Mucosa of stomach (tissue), 1 donor: ENCODE data around the gene BCAT1.

ENCODE experiments used
- H3K27me3 ChIP-seq: one replicate; pipeline ENCODE4 v1.7.0; 2013; ENCODE audit warnings: mild to moderate bottlenecking, low read length; ENCODE audit not compliant: control insufficient read depth, insufficient read depth
- H3K36me3 ChIP-seq: one replicate; pipeline ENCODE4 v1.7.0; 2013; ENCODE audit warnings: low read length; ENCODE audit not compliant: control insufficient read depth, insufficient read depth
- H3K4me1 ChIP-seq: one replicate; pipeline ENCODE4 v1.7.0; 2013; ENCODE audit warnings: mild to moderate bottlenecking, low read length; ENCODE audit not compliant: control insufficient read depth, insufficient read depth
- H3K4me3 ChIP-seq: one replicate; pipeline ENCODE4 v1.7.0; 2013; ENCODE audit warnings: low read length
- H3K9ac ChIP-seq: one replicate; pipeline ENCODE4 v1.7.0; 2013; ENCODE audit warnings: mild to moderate bottlenecking, low read length, moderate library complexity
- H3K9me3 ChIP-seq: one replicate; pipeline ENCODE4 v1.7.0; 2013; ENCODE audit warnings: mild to moderate bottlenecking, low read length, moderate library complexity; ENCODE audit not compliant: control insufficient read depth
- donor health status: Pancreatic carcinoma.

BCAT1 gene

DNA sequence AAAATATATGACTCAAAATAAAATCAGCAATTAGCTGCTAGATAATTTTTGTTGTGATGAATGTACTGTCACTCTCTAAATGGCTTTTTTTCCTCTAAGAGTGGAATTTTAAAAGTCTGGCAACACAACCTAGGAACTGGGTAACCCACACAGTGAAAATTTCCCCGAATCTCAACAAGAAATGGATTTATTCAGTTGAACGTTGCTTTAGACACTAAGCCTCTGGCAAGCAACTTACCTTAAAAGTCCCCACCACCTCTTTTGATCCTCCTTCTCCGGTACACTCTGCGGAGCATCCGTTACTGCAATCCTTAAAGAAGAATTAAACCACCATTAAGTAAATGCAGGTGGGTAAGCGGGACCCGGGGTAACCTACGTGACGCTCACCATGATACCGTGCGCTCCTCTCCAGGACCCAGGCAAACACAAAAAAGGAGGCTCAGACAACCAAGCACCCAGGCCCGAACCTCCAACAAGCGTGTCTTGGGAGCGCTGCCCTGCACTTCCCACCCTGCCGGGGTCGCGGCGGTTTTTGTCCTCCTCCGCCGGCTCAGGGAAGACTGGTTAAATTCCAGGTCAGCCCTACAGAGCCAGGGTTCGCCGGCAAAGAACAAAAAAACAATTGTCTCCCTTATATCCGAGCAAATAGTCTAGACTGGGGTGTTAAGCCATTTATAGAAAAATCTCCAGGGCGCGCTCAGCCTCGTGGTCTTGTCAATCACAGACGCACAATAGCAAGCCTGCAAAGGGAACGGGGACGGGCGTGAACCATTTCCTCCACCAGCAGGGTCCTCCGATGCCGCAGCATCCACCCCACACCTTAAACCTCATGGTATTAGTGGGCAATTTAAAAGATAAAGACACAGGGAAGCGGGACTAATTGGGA lies 47.1 kb downstream of the BCAT1 start:
- no peak overlapping the region for H3K9ac ChIP-seq
- no peaks in the 10 kb centered on the region for H3K4me1 ChIP-seq
- H3K36me3 ChIP-seq = no peaks in the 10 kb centered on the region
- H3K4me3 ChIP-seq = no peak overlapping the region
- H3K27me3 ChIP-seq = peaks cover 32% of the 10 kb centered on the region
- H3K9me3 ChIP-seq = no peaks in the 10 kb centered on the region

DNA sequence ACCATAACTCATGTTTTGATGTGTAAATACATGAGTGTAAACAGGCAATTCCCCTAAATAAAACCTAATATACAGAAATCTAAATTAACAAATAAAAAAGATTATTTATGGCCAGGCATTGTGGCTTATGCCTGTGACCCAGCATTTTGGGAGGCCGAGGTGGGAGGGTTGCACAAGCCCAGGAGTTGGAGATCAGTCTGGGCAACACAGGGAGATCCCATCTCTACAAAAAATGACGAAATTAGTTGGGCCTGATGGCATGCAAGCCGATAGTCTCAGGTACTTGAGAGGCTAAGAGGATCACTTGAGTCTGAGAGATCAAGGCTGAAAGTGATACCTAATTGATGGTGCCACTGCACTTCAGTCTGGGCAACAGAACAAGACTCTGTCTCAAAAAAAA lies 48.7 kb downstream of the BCAT1 start:
- Histone ChIP-seq H3K4me3 (no peak overlapping the region), H3K27me3 (peaks cover 32% of the 10 kb centered on the region), H3K9me3 (no peaks in the 10 kb centered on the region), H3K9ac (no peak overlapping the region), H3K4me1 (no peaks in the 10 kb centered on the region), H3K36me3 (no peaks in the 10 kb centered on the region)

DNA sequence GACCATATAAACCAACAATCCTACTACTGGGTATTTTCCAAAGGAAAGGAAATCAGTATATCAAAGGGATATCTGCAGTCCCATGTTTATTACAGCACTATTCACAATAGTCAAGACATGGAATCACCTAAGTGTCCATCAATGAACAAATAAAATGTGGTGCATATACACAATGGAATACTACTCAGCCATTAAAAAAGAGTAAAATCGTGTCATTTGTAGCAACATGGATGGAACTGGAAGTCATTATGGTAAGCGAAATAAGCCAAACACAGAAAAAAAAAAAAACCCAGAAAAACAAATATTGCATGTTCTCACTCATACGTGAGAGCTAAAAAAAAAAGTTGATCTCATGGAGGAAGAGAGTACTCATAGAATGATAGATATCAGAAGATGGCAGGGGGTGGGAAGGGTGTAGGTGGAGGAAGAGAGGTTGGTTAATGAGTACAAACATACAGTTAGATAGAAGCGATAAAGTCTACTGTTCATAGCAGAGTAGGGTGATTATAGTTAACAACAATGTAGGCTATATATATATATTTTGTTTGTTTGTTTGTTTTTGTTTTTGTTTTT lies 49.3 kb downstream of the BCAT1 start:
- Histone ChIP-seq H3K9me3 (no peaks in the 10 kb centered on the region), H3K9ac (no peak overlapping the region), H3K4me3 (no peak overlapping the region), H3K4me1 (no peaks in the 10 kb centered on the region), H3K27me3 (peaks cover 31% of the 10 kb centered on the region), H3K36me3 (no peaks in the 10 kb centered on the region)

DNA sequence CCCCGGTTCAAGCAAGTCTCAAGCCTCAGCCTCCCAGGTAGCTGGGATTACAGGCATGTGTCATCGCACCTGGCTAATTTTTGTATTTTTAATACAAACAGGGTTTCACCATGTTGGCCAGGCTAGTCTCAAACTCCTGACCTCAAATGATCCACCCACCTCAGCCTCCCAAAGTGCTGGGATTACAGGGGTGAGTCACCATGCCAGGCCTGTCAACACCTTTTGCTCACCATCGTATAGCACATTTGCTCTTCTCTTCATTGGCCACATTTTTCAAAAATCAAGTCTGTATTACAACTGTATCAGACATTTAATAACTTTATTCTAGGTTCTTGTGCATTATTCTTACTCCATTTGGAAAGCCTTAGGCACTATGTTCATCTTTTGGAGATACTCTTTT lies 50.3 kb downstream of the BCAT1 start:
- no peaks in the 10 kb centered on the region for H3K4me1 ChIP-seq
- H3K4me3 ChIP-seq = no peak overlapping the region
- H3K36me3 ChIP-seq = no peaks in the 10 kb centered on the region
- H3K9me3 ChIP-seq = no peaks in the 10 kb centered on the region
- H3K27me3 ChIP-seq = peaks cover 22% of the 10 kb centered on the region
- H3K9ac ChIP-seq = no peak overlapping the region

DNA sequence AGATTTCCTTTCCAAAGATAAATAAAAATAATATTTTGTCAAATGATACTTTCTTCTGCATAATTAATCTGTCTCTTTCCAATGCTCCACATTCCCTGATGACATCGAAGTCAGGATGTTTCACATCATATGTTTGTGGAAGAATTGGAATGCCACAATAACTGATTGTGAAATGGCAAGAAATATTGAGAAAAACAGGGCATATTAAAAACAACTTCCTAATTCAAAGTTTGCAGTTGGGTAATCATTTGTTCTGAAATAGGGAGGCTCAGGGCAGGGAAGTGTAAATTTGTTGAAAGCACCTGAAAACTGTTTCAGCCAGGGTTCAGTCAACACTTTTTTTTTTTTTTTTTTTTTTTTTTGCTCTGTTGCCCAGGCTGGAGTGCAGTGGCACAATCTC lies 50.7 kb downstream of the BCAT1 start:
- no peak overlapping the region for H3K9ac ChIP-seq
- no peak overlapping the region for H3K4me3 ChIP-seq
- peaks cover 17% of the 10 kb centered on the region for H3K27me3 ChIP-seq
- H3K9me3 ChIP-seq = no peaks in the 10 kb centered on the region
- no peaks in the 10 kb centered on the region for H3K4me1 ChIP-seq
- H3K36me3 ChIP-seq = no peaks in the 10 kb centered on the region

DNA sequence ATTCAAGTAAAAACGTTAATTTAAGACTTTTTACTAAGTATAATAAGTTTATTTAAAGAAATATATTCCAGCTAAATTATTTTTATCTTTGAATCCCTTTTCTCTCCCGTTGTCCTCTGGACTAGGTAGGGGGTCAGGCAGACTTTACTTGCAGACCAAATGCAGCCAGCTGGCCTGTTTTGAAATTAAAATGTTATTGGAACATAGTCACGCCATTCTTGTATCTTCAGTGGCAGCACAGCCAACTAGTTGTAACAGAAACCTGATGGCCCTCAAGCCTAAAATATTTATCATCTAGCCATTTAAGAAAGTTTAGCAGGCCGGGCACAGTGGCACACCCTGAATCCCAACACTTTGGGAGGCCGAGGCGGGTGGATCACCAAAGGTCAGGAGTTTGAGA lies 52.7 kb downstream of the BCAT1 start:
- H3K27me3 ChIP-seq = no peaks in the 10 kb centered on the region
- no peaks in the 10 kb centered on the region for H3K4me1 ChIP-seq
- H3K9ac ChIP-seq = no peak overlapping the region
- H3K4me3 ChIP-seq = no peak overlapping the region
- no peaks in the 10 kb centered on the region for H3K36me3 ChIP-seq
- no peaks in the 10 kb centered on the region for H3K9me3 ChIP-seq

DNA sequence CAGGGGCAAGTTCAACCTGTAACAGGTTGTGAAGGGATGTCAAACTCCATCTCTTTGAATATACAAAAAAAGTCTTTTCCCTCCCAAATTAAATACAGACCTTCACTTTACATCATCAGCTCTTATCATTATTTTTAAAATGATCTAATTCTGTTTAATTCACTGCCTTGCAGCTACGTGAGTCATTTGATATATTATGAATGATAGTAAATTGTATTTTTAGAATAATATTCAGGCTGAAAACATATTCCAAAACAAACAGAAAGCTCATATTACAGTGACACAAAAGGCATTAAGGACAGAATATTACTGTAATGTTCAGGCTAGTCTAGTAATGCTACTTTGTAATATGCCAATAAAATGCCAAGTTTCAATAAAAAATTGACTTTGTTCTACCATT lies 53.3 kb downstream of the BCAT1 start:
- no peaks in the 10 kb centered on the region for H3K9me3 ChIP-seq
- H3K36me3 ChIP-seq = no peaks in the 10 kb centered on the region

DNA sequence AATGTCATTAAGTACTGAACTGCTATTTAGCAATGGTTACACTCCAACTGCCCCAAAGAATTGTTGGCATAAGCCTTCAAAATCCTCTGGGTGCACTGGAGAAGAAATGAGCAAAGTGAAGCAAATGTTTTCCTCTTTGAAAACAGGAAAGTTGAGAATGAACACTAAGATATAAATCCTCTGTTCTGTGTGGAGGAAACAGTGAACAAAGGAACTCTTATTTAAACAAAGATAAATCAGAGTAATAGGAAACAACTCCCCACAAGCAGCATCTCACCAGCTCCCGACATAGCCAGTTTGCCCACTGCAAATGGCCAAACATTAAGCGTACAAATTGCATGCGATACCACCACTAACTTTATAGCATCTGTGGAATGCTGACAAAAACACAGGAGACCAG lies 54.0 kb downstream of the BCAT1 start:
- no peaks in the 10 kb centered on the region for H3K27me3 ChIP-seq
- H3K36me3 ChIP-seq = no peaks in the 10 kb centered on the region
- no peak overlapping the region for H3K9ac ChIP-seq
- H3K4me3 ChIP-seq = no peak overlapping the region
- H3K9me3 ChIP-seq = no peaks in the 10 kb centered on the region
- no peaks in the 10 kb centered on the region for H3K4me1 ChIP-seq

More for the DNA sequence above, 53.3 kb downstream of the BCAT1 start:
- Histone ChIP-seq H3K27me3 (no peaks in the 10 kb centered on the region), H3K9ac (no peak overlapping the region), H3K4me3 (no peak overlapping the region), H3K4me1 (no peaks in the 10 kb centered on the region)

DNA sequence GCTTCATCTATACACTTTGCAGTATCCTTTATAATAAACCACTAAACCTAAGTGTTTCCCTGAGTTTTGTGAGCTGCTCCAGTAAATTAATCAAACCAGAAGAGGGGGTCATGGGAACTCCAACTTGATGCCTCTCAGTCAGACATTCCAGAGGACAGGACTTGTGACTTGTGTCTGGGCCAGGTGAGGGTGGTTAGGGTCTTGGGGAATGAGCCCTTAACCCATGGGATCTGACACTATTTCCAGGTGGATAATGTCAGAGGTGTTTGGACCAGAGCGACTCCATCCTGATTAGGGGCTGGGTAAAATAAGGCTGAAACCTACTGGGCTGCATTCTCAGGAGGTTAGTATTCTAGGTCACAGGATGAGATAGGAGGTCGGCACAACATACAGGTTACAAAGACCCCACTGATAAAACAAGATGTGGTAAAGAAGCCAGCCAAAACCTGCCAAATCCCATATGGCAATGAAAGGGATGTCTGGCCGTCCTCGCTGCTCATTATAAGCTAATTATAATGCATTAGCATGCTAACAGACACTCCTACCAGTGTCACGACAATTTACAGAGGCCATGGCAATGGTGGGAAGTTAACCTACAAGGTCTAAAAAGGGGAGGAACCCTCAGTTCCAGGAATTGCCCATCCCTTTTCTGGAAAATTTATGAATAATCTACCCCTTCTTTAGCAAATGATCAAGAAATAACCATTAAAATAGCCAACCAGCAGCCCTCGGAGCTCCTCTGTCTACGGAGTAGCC lies 58.7 kb downstream of the BCAT1 start:
- Histone ChIP-seq H3K4me3 (no peak overlapping the region), H3K36me3 (no peaks in the 10 kb centered on the region)

DNA sequence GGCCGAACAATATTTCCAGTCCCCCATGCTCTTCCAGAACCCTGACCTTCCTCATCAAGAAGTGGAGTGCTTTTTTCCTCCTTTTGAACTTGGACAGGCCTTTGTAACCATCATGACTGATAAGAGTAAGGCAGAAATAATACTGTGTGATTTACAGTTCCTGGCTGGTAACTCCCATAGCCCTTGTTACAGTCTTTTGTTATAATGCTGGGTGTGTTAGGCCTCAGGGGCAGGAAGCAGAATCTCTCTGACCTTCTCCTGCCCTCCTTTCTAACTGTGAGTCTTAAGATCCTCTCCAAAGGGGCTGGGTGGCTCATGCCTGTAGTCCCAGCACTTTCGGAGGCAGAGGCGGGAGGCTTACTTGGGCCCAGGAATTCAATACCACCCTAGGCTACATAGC lies 59.5 kb downstream of the BCAT1 start:
- Histone ChIP-seq H3K27me3 (no peaks in the 10 kb centered on the region), H3K4me3 (no peak overlapping the region), H3K36me3 (no peaks in the 10 kb centered on the region), H3K9me3 (no peaks in the 10 kb centered on the region), H3K4me1 (no peaks in the 10 kb centered on the region), H3K9ac (no peak overlapping the region)

More for the DNA sequence above, 58.7 kb downstream of the BCAT1 start:
- Histone ChIP-seq H3K27me3 (no peaks in the 10 kb centered on the region), H3K9ac (no peak overlapping the region), H3K4me1 (no peaks in the 10 kb centered on the region), H3K9me3 (no peaks in the 10 kb centered on the region)

DNA sequence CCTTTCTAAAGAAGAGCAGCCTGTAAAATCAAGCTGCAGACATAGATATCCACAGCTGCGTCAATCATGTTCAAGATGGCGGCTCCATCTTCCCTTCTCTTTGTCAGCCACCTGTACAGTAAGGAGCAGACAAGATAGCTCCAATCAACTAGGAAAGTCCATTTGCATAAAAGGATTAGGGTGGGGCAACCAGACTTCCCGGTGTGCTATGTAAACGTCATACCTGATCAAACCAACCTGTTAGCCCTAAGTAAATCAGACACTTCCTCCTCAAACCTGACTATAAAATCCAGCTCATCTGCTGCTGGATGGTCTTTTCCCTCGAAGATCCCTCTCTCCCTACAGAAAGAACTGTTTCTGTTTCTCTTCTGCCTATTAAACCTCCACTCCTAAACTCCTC lies 60.1 kb downstream of the BCAT1 start:
- H3K4me1 ChIP-seq = no peaks in the 10 kb centered on the region
- H3K27me3 ChIP-seq = no peaks in the 10 kb centered on the region
- H3K9me3 ChIP-seq = no peaks in the 10 kb centered on the region
- H3K36me3 ChIP-seq = no peaks in the 10 kb centered on the region
- no peak overlapping the region for H3K4me3 ChIP-seq
- no peak overlapping the region for H3K9ac ChIP-seq

DNA sequence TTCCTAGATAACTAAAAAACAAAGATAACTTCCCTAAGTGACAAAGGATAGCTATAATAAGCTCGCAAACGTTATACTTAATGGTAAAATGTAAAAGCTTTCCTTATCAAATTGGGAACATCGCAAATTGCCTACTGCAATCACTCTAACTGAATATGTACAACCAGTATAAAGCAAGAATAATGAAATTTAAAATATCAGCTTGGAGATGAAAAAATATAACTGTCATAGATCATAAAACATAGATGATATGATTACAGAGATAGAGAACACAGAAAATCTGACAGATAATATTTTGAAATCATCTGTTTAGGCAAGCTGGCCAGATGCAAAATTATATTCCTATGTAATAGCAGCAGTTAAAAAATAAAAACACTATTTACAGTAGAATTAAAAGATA lies 64.0 kb downstream of the BCAT1 start:
- Histone ChIP-seq H3K9me3 (no peaks in the 10 kb centered on the region), H3K4me1 (no peaks in the 10 kb centered on the region), H3K36me3 (no peaks in the 10 kb centered on the region), H3K9ac (no peak overlapping the region), H3K4me3 (no peak overlapping the region), H3K27me3 (no peaks in the 10 kb centered on the region)
